ENCODE measurements around the gene LSAMP.

DNA sequence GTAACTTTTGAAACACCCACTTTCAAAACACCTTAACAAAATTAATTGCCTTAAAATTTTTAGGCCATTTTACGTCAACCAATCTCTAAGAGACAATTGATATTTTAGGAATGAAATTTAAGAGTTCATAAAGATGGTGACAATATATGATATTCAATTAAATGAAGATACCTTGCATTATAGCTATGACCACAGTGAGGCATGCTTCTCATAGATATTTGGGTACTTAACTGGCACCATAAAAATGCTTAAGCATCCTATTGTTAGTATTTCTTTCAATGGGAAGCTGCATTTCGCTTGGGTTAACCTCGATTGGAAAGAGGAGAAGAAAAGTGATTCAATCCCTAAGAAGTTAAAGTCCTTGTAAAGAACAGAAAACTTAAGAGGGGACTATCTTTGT, 613.0 kb downstream of the LSAMP start:
- TF ChIP-seq, protein P1, sequence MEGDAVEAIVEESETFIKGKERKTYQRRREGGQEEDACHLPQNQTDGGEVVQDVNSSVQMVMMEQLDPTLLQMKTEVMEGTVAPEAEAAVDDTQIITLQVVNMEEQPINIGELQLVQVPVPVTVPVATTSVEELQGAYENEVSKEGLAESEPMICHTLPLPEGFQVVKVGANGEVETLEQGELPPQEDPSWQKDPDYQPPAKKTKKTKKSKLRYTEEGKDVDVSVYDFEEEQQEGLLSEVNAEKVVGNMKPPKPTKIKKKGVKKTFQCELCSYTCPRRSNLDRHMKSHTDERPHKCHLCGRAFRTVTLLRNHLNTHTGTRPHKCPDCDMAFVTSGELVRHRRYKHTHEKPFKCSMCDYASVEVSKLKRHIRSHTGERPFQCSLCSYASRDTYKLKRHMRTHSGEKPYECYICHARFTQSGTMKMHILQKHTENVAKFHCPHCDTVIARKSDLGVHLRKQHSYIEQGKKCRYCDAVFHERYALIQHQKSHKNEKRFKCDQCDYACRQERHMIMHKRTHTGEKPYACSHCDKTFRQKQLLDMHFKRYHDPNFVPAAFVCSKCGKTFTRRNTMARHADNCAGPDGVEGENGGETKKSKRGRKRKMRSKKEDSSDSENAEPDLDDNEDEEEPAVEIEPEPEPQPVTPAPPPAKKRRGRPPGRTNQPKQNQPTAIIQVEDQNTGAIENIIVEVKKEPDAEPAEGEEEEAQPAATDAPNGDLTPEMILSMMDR (conservative IDR thresholded peaks at IDR 0.05; ENCODE audit: low read length), result no peak
- no peak for TF ChIP-seq EZH2phosphoT487 (IDR thresholded peaks at IDR 0.05; ENCODE audit: borderline replicate concordance)
